GM23338 (cell line): ENCODE measurements around the gene CLNK. TPM values are rescaled to one million over a fixed set of nuclear protein-coding genes. Genes with fewer than 3 reads are reported as not detected.

ENCODE experiments used
- ATAC-seq: fragments of 200-7000 bp; cut with Tn5 transposase; 3 replicates; pipeline ENCODE4 v1.9.1; 2020
- DNase-seq: peaks from one replicate; pipeline ENCODE4 v3.0.0-alpha.2; 2015; ENCODE audit warnings: low spot score
- H2AFZ ChIP-seq: fragments of 200-600 bp; sonication (generic); 2 replicates; pipeline ENCODE4 v1.8.0; 2016; ENCODE audit warnings: antibody characterized with exemption, mild to moderate bottlenecking, moderate library complexity
- H3F3A ChIP-seq: fragments of 200-600 bp; sonication (generic); replicated peaks from 2 replicates; pipeline ENCODE4 v1.8.0; 2017; ENCODE audit warnings: antibody characterized with exemption, mixed run types, low read depth
- H3K27ac ChIP-seq: fragments of 200-600 bp; sonication (generic); 2 replicates; pipeline ENCODE4 v1.6.1; 2016; ENCODE audit warnings: low read depth
- H3K27me3 ChIP-seq: fragments of 200-600 bp; sonication (generic); 2 replicates; pipeline ENCODE4 v1.8.0; 2016; ENCODE audit warnings: mild to moderate bottlenecking, mixed run types, moderate library complexity; ENCODE audit not compliant: insufficient read depth
- H3K36me3 ChIP-seq: fragments of 200-600 bp; sonication (generic); 2 replicates; pipeline ENCODE4 v1.8.0; 2016; ENCODE audit warnings: mild to moderate bottlenecking; ENCODE audit not compliant: insufficient read depth
- H3K4me1 ChIP-seq: fragments of 200-600 bp; sonication (generic); 2 replicates; pipeline ENCODE4 v1.8.0; 2016; ENCODE audit warnings: mild to moderate bottlenecking, moderate library complexity; ENCODE audit not compliant: insufficient read depth
- H3K4me2 ChIP-seq: fragments of 200-600 bp; sonication (generic); 2 replicates; pipeline ENCODE4 v1.7.1; 2017; ENCODE audit warnings: mixed run types
- H3K4me3 ChIP-seq: fragments of 200-600 bp; sonication (generic); 2 replicates; pipeline ENCODE4 v1.6.1; 2016; ENCODE audit warnings: mixed run types
- H3K79me2 ChIP-seq: fragments of 200-600 bp; sonication (generic); replicated peaks from 2 replicates; pipeline ENCODE4 v1.8.0; 2017; ENCODE audit warnings: mild to moderate bottlenecking; ENCODE audit not compliant: insufficient read depth
- H3K9me2 ChIP-seq: fragments of 200-600 bp; sonication (generic); 2 replicates; pipeline ENCODE4 v1.8.0; 2017; ENCODE audit not compliant: insufficient read depth
- H4K20me1 ChIP-seq: fragments of 200-600 bp; sonication (generic); replicated peaks from 2 replicates; pipeline ENCODE4 v1.8.0; 2017; ENCODE audit warnings: mild to moderate bottlenecking; ENCODE audit not compliant: insufficient read depth
- H3K27ac Mint-ChIP-seq: 2 replicates; pipeline ENCODE4 v1.8.0; 2020; ENCODE audit warnings: inconsistent platforms, mild to moderate bottlenecking, moderate library complexity, mixed read lengths
- H3K27me3 Mint-ChIP-seq: 3 replicates; pipeline ENCODE4 v1.8.0; 2022; ENCODE audit warnings: low read depth, mild to moderate bottlenecking, moderate library complexity, mixed read lengths, inconsistent platforms; ENCODE audit not compliant: insufficient read depth, poor library complexity
- H3K36me3 Mint-ChIP-seq: 3 replicates; pipeline ENCODE4 v1.8.0; 2021; ENCODE audit warnings: low read depth, mild to moderate bottlenecking, inconsistent platforms, moderate library complexity, mixed read lengths
- H3K4me1 Mint-ChIP-seq: 3 replicates; pipeline ENCODE4 v1.8.0; 2020; ENCODE audit warnings: mild to moderate bottlenecking, inconsistent platforms, mixed read lengths
- H3K4me3 Mint-ChIP-seq: 3 replicates; pipeline ENCODE4 v1.8.0; 2021; ENCODE audit warnings: moderate library complexity, mild to moderate bottlenecking, inconsistent platforms, mixed read lengths
- H3K9me3 Mint-ChIP-seq: 3 replicates; pipeline ENCODE4 v1.8.0; 2020; ENCODE audit warnings: moderate library complexity, mild to moderate bottlenecking, inconsistent platforms, mixed read lengths
- CREB1 ChIP-seq: fragments of 250-450 bp; sonication (Bioruptor Pico); IDR thresholded peaks from 2 replicates; pipeline ENCODE4 v1.5.0; 2020; ENCODE audit warnings: low read depth, mild to moderate bottlenecking, moderate library complexity
- CTCF ChIP-seq, 2 experiments: fragments of 200-600 bp in 1 of 2; sonication (generic) in 1 of 2; conservative IDR thresholded peaks; 2 replicates each; pipeline versions ENCODE4 v1.5.1 to v1.6.1; 2016 to 2017; ENCODE audit warnings: antibody characterized with exemption in 2 of 2, low read depth in 2 of 2, mild to moderate bottlenecking in 2 of 2, moderate library complexity in 1 of 2
- ETS1 ChIP-seq: IDR thresholded peaks from 2 replicates; pipeline ENCODE4 v1.6.1; 2016; ENCODE audit warnings: antibody characterized with exemption
- EZH2 ChIP-seq: fragments of 200-600 bp; sonication (generic); IDR thresholded peaks from one replicate; pipeline ENCODE4 v1.8.0; 2017; ENCODE audit warnings: antibody characterized with exemption, mild to moderate bottlenecking, low read depth; ENCODE audit not compliant: unreplicated experiment
- EZH2phosphoT487 ChIP-seq: fragments of 200-600 bp; sonication (generic); IDR thresholded peaks from one replicate; pipeline ENCODE4 v1.8.1; 2018; ENCODE audit warnings: antibody characterized with exemption; ENCODE audit not compliant: unreplicated experiment
- JUNB ChIP-seq: IDR thresholded peaks from one replicate; pipeline ENCODE4 v1.6.1; 2016; ENCODE audit warnings: antibody characterized with exemption; ENCODE audit not compliant: unreplicated experiment
- NANOG ChIP-seq: IDR thresholded peaks from 2 replicates; pipeline ENCODE4 v1.6.1; 2016; ENCODE audit warnings: antibody characterized with exemption, borderline replicate concordance
- POLR2AphosphoS5 ChIP-seq: IDR thresholded peaks from 2 replicates; pipeline ENCODE4 v1.6.1; 2016; ENCODE audit warnings: antibody characterized with exemption, low read depth
- REST ChIP-seq: IDR thresholded peaks from one replicate; pipeline ENCODE4 v1.6.1; 2018; ENCODE audit warnings: antibody characterized with exemption; ENCODE audit not compliant: unreplicated experiment
- STAT1 ChIP-seq: IDR thresholded peaks from one replicate; pipeline ENCODE4 v1.6.1; 2016; ENCODE audit warnings: antibody characterized with exemption; ENCODE audit not compliant: unreplicated experiment
- ZNF114 ChIP-seq: fragments of 250-450 bp; sonication (Bioruptor Pico); IDR thresholded peaks from 2 replicates; pipeline ENCODE4 v1.5.0; 2020; ENCODE audit warnings: mild to moderate bottlenecking, moderate library complexity
- ZNF331 ChIP-seq: fragments of 250-450 bp; sonication (Bioruptor Pico); IDR thresholded peaks from 2 replicates; pipeline ENCODE4 v1.5.0; 2020; ENCODE audit warnings: low read depth, mild to moderate bottlenecking, moderate library complexity
- ZNF462 ChIP-seq: fragments of 250-450 bp; sonication (Bioruptor Pico); IDR thresholded peaks from 2 replicates; pipeline ENCODE4 v1.5.0; 2020; ENCODE audit warnings: mild to moderate bottlenecking, moderate library complexity
- polyA plus RNA-seq: library from polyadenylated mRNA; unstranded; fragments of >200 nt; fragmentation: Nextera tagmentation; extraction: Ambion mirVana; gene quantifications from 2 replicates; pipeline ENCODE4 v1.2.1, GENCODE V29; 2016
- total RNA-seq: library from RNA; depleted of rRNA; stranded (reverse); fragments of >200 nt; shearing (Covaris generic); gene quantifications from 2 replicates; pipeline ENCODE4 v1.2.3, GENCODE V29; 2014

Gene CLNK
- total and polyA plus RNA-seq, 2 experiments from 2014 or later, result not detected

- Histone ChIP-seq H3K4me1 (no peaks in the 10 kb centered on the region), H3K4me3 (no peak overlapping the region), H3K27me3 (no peaks in the 10 kb centered on the region), H3F3A (no peaks in the 10 kb centered on the region), H4K20me1 (no peaks in the 10 kb centered on the region), H3K36me3 (no peaks in the 10 kb centered on the region), H3K9me2 (0 out of 2 replicates have a peak, but pooled peaks cover 5% of the 10 kb centered on the region), H3K27ac (no peak overlapping the region), H3K79me2 (no peaks in the 10 kb centered on the region), H3K4me2 (no peak overlapping the region), H2AFZ (no peak overlapping the region)
- Mint-ChIP-seq H3K4me1 (peaks cover 5% of the 10 kb centered on the region), H3K36me3 (no peaks in the 10 kb centered on the region), H3K27ac (no peak overlapping the region), H3K9me3 (no peaks in the 10 kb centered on the region; the same call in 2 of the 3 replicates), H3K4me3 (no peak overlapping the region), H3K27me3 (no peaks in the 10 kb centered on the region)
- DNase-seq (no peak), ATAC-seq (no peak)
- no peak for TF ChIP-seq CTCF (conservative IDR thresholded peaks at IDR 0.05; ENCODE audit: low read depth in 2 of 2)
- no peak for TF ChIP-seq ZNF331 (CRISPR knock-in tag)
- TF ChIP-seq NANOG, result no peak
- no peak for TF ChIP-seq ZNF114 (CRISPR knock-in tag)
- no peak for TF ChIP-seq REST
- TF ChIP-seq ETS1, result no peak
- TF ChIP-seq JUNB, result no peak
- no peak for TF ChIP-seq EZH2phosphoT487
- no peak for TF ChIP-seq ZNF462 (CRISPR knock-in tag)
- no peak for TF ChIP-seq CREB1
- TF ChIP-seq STAT1, result no peak
- TF ChIP-seq POLR2AphosphoS5, result no peak
- TF ChIP-seq EZH2, result no peak
Observed at GRCh38 chr4:10703156-10703555, 18.6 kb upstream of the CLNK start.
